Endothelial cell of umbilical vein (primary cell): Measurements from ENCODE around the gene TAB3.

Experiments
- EZH2 ChIP-seq: IDR thresholded peaks from 2 replicates; pipeline ENCODE4 v1.6.1; 2012; ENCODE audit warnings: borderline replicate concordance, low read depth, mild to moderate bottlenecking, moderate library complexity, low read length, inconsistent platforms; ENCODE audit not compliant: severe bottlenecking
- FOS ChIP-seq: IDR thresholded peaks from 2 replicates; pipeline ENCODE4 v1.6.1; 2011; ENCODE audit warnings: mild to moderate bottlenecking, low read length, moderate library complexity, borderline replicate concordance; ENCODE audit not compliant: insufficient read depth
- JUN ChIP-seq: IDR thresholded peaks from 2 replicates; pipeline ENCODE4 v1.6.1; 2011; ENCODE audit warnings: borderline replicate concordance, low read depth; ENCODE audit not compliant: insufficient read length, insufficient read depth
- MYC ChIP-seq: IDR thresholded peaks from one replicate; pipeline ENCODE4 v1.6.1; 2011; ENCODE audit warnings: mild to moderate bottlenecking, low read depth, low read length
- POLR2A ChIP-seq: IDR thresholded peaks from 2 replicates; pipeline ENCODE4 v1.6.1; 2012; ENCODE audit warnings: low read depth, mild to moderate bottlenecking, control low read depth, low read length
- POLR2AphosphoS5 ChIP-seq: IDR thresholded peaks from 2 replicates; pipeline ENCODE4 v1.6.1; 2012; ENCODE audit warnings: low read depth, mild to moderate bottlenecking, control low read depth, low read length, moderate library complexity; ENCODE audit not compliant: insufficient read depth
- TF ChIP-seq, protein P1 (sequence below), 2 donors: IDR thresholded peaks; 1 replicate in 1 of 2; 2 replicates in 1 of 2; pipeline ENCODE4 v1.5.1; 2011; ENCODE audit warnings: low read length in 2 of 2, mild to moderate bottlenecking in 2 of 2, moderate library complexity in 2 of 2, control low read depth in 1 of 2, inconsistent platforms in 1 of 2, low read depth in 1 of 2; ENCODE audit not compliant: insufficient read depth in 1 of 2; ENCODE audit errors: extremely low read depth in 1 of 2

DNA sequence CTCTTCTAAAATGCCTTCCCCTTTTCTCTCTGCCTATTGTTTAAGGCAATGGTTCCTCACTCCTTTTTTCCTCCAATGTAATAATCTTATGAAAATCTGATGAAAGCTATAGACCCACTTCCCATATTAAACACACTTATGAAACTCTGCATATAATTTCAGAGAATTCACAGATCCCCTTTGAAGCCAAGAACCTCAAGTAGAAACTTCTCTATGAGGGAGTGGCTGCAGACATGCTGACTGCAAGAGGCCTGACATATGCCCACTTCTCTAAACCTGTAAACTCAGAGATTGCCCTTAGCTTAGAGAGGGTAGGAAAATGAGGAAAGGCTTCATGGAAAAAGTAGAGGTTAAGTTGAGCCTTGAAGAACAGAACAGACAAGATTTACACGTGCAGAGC is 37.6 kb downstream of the TAB3 start:
- TF ChIP-seq, protein P1, sequence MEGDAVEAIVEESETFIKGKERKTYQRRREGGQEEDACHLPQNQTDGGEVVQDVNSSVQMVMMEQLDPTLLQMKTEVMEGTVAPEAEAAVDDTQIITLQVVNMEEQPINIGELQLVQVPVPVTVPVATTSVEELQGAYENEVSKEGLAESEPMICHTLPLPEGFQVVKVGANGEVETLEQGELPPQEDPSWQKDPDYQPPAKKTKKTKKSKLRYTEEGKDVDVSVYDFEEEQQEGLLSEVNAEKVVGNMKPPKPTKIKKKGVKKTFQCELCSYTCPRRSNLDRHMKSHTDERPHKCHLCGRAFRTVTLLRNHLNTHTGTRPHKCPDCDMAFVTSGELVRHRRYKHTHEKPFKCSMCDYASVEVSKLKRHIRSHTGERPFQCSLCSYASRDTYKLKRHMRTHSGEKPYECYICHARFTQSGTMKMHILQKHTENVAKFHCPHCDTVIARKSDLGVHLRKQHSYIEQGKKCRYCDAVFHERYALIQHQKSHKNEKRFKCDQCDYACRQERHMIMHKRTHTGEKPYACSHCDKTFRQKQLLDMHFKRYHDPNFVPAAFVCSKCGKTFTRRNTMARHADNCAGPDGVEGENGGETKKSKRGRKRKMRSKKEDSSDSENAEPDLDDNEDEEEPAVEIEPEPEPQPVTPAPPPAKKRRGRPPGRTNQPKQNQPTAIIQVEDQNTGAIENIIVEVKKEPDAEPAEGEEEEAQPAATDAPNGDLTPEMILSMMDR (IDR thresholded peaks at IDR 0.05; ENCODE audit: extremely low read depth in 1 of 2, insufficient read depth in 1 of 2, low read depth in 1 of 2, low read length in 2 of 2) = no peak
- TF ChIP-seq FOS (no peak), MYC (no peak), POLR2AphosphoS5 (no peak), EZH2 (no peak), JUN (no peak), POLR2A (no peak)
